ENCODE data around the gene PLCB3. TPM values are rescaled to one million over a fixed set of nuclear protein-coding genes. Genes with fewer than 3 reads are reported as not detected.
A peak's percentile ranks its signal among the peaks of the same experiment; 100 is the strongest.

PLCB3 gene
- total and polyA plus RNA-seq, 7 donors = 10.6 to 52.8 (median 17.7) TPM

- Histone ChIP-seq H3K27ac (no peak overlapping the region), H3K4me3 (no peak overlapping the region), H3K27me3 (no peaks in the 10 kb centered on the region), H3K36me3 (peaks cover 0 to 5% (median 2%) of the 10 kb centered on the region in 4 donors), H3K9me3 (no peaks in the 10 kb centered on the region), H3K4me1 (peaks cover 0 to 63% (median 45%) of the 10 kb centered on the region in 4 donors)
- no peak for DNase-seq
- 88 to 89% methylated on average over 8 of the region's 8 CpGs for WGBS, 2 donors
- TF ChIP-seq POLR2A (IDR thresholded peaks at IDR 0.05) = no peak
- no peak for TF ChIP-seq CTCF (IDR thresholded peaks at IDR 0.05)
- TF ChIP-seq POLR2AphosphoS5 (IDR thresholded peaks at IDR 0.05) = no peak
- no peak for TF ChIP-seq EP300 (IDR thresholded peaks at IDR 0.05)
- intact Hi-C loops (cut with DNase I) = loop anchor here (5.0 kb wide), 1 partner anchor 53 kb away; the partner anchor contains the start of gene CATSPERZ
Measured at GRCh38 chr11:64249563-64250414, 1.5 kb upstream of the PLCB3 start.

DNA sequence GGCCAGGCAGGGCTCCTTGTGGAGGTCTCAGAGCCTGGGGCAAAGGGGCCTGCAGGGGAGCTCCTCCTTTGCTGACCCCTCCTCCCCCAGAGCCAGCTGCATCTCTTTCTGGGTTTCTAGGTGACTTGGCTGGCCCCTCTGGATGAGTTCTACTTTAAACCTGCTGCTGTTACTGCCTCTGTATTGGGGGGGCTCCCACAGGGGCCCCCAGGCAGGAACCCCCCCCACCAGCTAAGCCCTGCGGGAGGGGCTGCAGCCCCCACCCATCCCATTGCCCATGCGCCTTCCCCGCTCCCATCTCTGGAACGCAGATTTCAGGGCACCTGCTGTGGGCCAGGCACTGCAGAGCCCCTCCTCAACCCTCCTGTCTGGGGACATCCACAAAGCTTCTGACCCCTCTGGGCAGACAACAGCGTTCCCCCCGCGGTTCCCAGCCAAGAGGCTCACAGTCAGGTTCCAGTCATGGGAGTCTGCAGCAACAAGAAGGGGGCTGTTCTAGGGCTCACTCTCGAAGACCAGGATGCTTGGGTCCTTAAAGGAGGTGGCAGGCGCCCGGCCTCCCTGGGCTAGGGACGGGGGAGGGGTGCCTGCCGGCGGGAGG, 815 bp upstream of the PLCB3 start:
- no peak for TF ChIP-seq CTCF (IDR thresholded peaks at IDR 0.05)
- no peak for TF ChIP-seq EP300 (IDR thresholded peaks at IDR 0.05)
- no peak for TF ChIP-seq POLR2AphosphoS5 (IDR thresholded peaks at IDR 0.05)
- no peak for TF ChIP-seq POLR2A (IDR thresholded peaks at IDR 0.05)
- no peaks in the 10 kb centered on the region for H3K27me3 ChIP-seq
- WGBS, 2 donors = 22 to 25% methylated on average over 13 of the region's 13 CpGs
- H3K4me3 ChIP-seq = peak overlapping the region; percentile 37 to 93 (median 76)
- intact Hi-C loops (cut with DNase I) = no loop called here
- H3K27ac ChIP-seq = peak overlapping the region; percentile 73 to 85 (median 79)
- no peak for DNase-seq
- H3K4me1 ChIP-seq = peaks cover 0 to 56% (median 38%) of the 10 kb centered on the region in 4 donors
- H3K9me3 ChIP-seq = no peaks in the 10 kb centered on the region
- H3K36me3 ChIP-seq = peaks cover 0 to 11% (median 7%) of the 10 kb centered on the region in 4 donors

GRCh38 chr11:64251753-64252002, 348 bp downstream of the PLCB3 start:
- Histone ChIP-seq H3K27me3 (no peaks in the 10 kb centered on the region), H3K4me3 (peak overlapping the region; percentile 68 to 93 (median 79)), H3K4me1 (peaks cover 0 to 47% (median 32%) of the 10 kb centered on the region in 4 donors), H3K36me3 (peaks cover 7 to 22% (median 14%) of the 10 kb centered on the region in 4 donors), H3K27ac (peak overlapping the region; percentile 73 to 85 (median 79)), H3K9me3 (no peaks in the 10 kb centered on the region)
- no peak for DNase-seq
- intact Hi-C loops (cut with DNase I) = loop anchor here (1.0 kb wide), 1 partner anchor 18 kb away; no protein-coding TSS in a partner anchor
- TF ChIP-seq POLR2AphosphoS5 (IDR thresholded peaks at IDR 0.05) = no peak
- no peak for TF ChIP-seq CTCF (IDR thresholded peaks at IDR 0.05)
- TF ChIP-seq POLR2A (IDR thresholded peaks at IDR 0.05) = no peak
- TF ChIP-seq EP300 (IDR thresholded peaks at IDR 0.05) = no peak
- WGBS, 2 donors = 0 to 1% methylated on average over 18 of the region's 18 CpGs

- H3K9me3 ChIP-seq = no peaks in the 10 kb centered on the region
- peak overlapping the region; percentile 73 to 85 (median 79) for H3K27ac ChIP-seq
- peaks cover 7 to 27% (median 15%) of the 10 kb centered on the region in 4 donors for H3K36me3 ChIP-seq
- 3 to 5% methylated on average over 23 of the region's 23 CpGs for WGBS, 2 donors
- peaks cover 0 to 43% (median 32%) of the 10 kb centered on the region in 4 donors for H3K4me1 ChIP-seq
- TF ChIP-seq POLR2A (IDR thresholded peaks at IDR 0.05) = peak in 1 of 2 donors; percentile 49
- no peak for TF ChIP-seq EP300 (IDR thresholded peaks at IDR 0.05)
- peak; percentile 13 to 41 (median 34) for TF ChIP-seq CTCF (IDR thresholded peaks at IDR 0.05)
- peak overlapping the region; percentile 68 to 93 (median 79) for H3K4me3 ChIP-seq
- DNase-seq = peak; percentile 77
- intact Hi-C loops (cut with DNase I) = loop anchor here (1.0 kb wide), 1 partner anchor 17 kb away; no protein-coding TSS in a partner anchor
- H3K27me3 ChIP-seq = no peaks in the 10 kb centered on the region
Measured at GRCh38 chr11:64252003-64252872, 908 bp downstream of the PLCB3 start.

All from sigmoid colon (tissue), 7 donors.